NCI-H1436 (cell line): Measurements from ENCODE around the gene ACBD6.
"Not testable (repeated sequence)": the region's sequence is repeated elsewhere in the genome, so short reads cannot be mapped to it uniquely, and the experiment has no call there.

Experiments used
- DNase-seq: peaks from one replicate; lab custom pipeline; 2025; lab: John Stamatoyannopoulos, UW

Gene ACBD6

GRCh38 chr1:180488661-180489060 lies 13.7 kb downstream of the ACBD6 start:
- no peak for DNase-seq

DNA sequence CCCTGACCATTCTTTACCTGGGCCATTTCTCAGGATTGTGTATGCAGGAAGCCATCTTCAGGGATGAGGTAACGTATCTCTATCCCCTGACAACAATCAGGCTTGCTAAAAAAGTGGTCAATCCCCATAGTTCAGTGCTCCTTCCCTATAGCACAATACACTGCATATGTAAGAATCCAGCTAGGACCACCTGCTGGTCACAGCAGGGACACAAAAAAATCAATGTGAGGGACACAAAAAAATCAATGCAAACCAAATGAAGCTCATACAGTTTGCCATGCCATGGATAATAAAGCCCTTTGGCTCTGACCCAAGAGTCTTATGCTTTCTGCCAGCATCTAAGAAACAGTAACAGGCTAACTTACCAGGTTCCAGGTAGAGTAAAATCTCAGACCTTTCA lies 16.3 kb downstream of the ACBD6 start:
- no peak for DNase-seq

DNA sequence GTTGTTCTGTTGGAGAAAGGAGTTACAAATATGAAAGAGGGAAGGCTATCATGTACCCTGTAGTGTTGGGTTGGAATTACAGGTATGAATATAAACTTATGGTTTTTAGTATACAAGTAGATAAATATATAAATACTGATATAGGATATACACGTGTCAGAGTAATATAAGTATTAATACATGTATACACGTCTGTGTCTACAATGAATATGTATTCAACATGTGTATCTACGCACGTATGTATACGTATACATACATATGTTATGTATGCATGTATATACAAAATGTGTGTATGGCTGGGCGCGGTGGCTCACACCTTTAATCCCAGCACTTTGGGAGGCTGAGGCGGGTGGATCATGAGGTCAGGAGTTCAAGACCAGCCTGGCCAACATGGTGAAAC lies 17.9 kb downstream of the ACBD6 start:
- DNase-seq, result no peak

DNA sequence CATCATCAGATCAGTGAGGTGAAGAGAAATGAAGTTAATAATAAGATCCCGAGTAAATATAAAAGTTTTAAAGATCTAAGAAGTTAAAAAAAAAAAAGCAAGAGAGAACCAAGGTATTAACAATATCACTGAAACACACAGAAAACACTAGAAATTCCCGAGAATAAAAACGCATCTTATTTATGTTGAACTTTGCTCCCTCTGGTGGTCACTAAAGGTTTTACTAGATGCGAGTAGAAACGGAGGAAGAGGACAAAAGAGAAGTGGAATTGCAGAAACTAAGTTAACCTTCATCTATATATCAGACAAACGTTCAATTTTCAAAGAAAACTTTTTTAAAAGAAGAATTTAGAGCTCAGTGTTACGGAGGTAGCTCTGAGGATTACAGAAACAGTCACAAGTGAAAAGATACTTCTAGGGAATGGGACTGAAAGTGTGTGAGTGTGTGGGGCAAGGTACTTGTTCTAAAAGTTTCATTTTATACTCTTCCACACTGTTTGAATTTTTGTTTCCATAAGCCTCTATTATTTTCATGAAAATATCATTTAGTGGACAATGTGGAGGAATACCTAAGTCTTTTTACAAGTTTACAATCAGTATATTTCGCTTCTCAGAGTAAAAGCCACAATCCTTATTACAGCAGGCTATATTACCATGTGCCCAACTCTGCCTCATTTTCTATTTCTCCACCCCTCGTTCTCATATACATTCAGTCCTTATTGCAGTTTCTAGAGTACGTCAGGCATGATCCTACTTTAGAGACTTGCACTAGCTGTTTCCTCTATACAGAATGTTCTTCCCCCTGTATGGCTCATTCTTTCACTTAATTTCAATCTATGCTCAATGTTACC lies 19.7 kb downstream of the ACBD6 start:
- DNase-seq, result peak; percentile 40

DNA sequence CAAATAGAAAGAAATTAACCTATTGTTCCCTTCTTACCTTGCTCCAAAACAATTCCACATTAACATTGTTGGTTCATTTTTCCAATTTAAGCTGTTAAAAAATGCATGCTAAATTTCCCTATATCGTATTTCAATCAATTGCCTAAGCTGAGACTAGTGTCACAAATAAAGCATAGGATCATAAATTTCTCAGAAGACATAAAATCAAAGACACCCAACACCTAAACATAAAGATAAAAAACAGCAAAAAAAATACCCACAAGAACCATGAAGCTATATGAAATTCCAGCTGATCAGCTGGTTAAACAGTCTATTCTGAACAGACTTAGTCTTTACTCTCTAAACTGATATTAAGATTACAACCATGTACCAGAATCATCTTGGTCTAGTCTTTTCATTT lies 32.3 kb downstream of the ACBD6 start:
- DNase-seq, result no peak

GRCh38 chr1:180468311-180468710 lies 34.1 kb downstream of the ACBD6 start:
- no peak for DNase-seq

DNA sequence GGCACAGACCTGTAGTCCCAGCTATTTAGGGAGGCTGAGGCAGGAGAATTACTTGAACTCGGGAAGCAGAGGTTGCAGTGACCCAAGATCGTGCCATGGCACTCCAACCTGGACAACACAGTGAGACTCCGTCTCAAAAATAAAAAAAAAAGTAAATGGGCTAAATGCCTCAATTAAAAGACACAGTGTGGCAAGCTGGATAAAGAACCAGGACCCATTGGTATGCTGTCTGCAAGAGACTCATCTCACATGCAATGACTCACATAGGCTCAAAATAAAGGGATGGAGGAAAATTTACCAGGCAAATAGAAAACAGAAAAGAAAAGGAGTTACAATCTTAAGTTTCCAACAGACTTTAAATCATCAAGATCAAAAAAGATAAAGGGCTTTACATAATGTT lies 40.3 kb downstream of the ACBD6 start:
- no peak for DNase-seq

- not testable (repeated sequence) for DNase-seq
Observed at GRCh38 chr1:180461682-180462081, 40.7 kb downstream of the ACBD6 start.

- DNase-seq, result no peak
Observed at GRCh38 chr1:180458807-180459206, 43.6 kb downstream of the ACBD6 start.

GRCh38 chr1:180456191-180456590 lies 46.2 kb downstream of the ACBD6 start:
- no peak for DNase-seq

GRCh38 chr1:180451504-180451903 lies 50.9 kb downstream of the ACBD6 start:
- no peak for DNase-seq

DNA sequence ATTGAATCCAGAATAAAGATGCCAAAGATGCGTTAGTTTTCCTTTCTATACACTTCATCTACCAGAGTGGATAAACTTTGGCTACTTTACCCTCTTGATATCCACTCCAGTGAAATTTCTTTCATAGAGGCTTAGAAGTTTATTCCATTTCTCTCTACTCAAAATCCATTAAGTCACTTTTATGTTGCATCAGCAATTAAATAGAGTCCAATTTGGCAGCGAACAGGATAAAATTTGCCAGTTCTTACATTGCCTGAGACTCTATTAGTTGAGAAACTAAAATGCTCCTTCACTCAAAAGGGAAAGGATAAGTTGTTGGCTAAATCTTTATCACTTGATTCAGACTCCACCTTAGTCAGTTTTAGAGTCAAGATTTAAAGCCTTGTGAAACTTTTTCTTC lies 57.9 kb downstream of the ACBD6 start:
- DNase-seq, result no peak

DNA sequence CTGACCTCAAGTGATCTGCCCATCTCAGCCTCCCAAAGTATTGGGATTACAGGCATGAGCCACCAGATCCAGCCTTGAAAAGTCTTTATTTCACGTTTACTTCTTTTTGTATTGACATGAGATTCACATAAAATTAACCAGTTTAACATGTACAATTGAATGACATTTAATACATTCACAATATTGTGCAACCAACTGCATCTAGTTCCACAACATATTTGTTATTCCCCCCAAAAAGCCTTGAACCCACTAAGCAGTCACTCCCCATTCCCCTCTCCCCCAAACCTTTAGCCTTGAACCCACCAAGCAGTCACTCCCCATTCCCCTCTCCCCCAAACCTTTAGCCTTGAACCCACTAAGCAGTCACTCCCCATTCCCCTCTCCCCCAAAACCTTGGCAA lies 62.0 kb downstream of the ACBD6 start:
- no peak for DNase-seq

GRCh38 chr1:180435566-180435965 lies 66.8 kb downstream of the ACBD6 start:
- no peak for DNase-seq

DNA sequence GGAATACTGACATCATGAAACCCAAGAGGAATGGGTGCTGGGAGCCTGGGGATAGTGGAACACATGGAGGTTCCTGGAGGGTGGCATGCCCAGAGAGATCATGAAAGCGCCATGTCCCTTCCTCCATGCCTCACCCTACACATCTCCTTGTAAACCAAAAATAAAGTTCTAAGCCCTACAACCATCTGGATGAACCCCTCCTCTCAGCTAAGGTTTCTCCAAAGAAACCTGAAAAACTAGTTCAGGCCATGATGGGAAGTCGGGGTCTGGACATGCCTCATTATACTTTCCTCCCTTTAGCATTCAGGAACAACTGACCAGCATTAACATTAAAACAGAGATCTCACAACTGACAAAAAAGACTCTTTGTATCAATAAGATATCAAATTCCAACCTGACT lies 68.5 kb downstream of the ACBD6 start:
- no peak for DNase-seq

DNA sequence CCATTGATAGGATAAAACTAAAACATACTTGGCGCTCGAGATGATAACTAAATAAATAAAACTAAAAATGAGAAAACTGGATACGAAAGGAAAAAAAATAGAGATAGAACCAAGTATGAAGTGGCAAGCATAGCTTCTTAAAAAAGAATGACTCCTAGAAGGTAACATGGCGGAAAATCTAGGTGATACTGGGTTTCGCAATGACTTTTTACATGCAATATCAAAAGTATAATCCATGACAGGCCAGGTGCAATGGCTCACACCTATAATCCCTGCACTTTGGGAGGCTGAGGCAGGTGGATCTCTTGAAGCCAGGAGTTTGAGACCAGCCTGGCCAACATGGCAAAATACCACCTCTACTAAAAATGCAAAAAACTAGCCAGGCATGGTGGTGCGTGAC lies 70.7 kb downstream of the ACBD6 start:
- no peak for DNase-seq

- no peak for DNase-seq
Observed at GRCh38 chr1:180428782-180429695, 73.3 kb downstream of the ACBD6 start.

DNA sequence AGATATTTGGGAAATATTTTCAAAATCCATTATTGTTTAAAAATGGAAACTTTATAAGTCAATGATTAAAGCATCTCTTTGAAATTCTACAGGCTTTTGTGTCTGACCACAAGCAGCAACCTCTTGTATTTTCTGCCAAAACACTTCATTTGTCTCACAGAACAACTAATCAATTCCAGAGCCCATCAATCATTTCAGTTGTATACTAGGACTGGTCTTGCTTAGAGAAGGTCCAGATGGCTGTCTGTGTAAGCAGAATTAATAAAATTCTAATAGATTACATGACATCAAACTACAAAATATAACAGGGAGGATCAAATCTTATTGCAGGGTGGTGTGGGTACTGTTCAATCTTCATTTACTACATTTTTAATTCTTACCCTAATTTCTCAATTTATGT lies 76.4 kb downstream of the ACBD6 start:
- DNase-seq, result no peak

DNA sequence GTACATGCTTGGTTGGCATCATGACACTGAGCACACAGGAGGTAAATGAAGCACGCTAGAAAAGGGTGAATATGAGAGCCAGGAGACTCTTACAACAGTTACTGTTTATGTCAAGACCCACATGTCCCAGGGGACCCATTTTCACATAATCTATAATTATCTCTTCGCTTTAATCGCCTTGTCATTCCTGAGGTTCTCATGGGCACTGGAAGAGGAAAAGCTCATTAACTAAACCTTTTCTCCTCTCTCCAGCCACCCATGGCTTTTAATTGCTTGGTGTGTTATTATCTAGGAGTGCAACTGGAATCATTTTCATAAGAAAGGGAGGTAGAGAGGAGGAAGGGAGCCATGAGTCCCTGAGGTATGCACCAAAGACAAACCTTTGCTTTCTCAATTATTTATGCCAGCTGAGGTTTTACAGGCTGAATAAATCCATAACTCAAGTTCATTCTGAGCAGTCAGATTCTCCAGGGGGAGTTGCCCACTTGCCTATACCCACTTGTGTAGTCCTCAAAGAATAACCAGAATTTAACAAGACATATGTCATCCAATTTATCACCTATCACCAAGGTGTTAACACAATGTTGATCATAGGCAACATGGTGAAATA lies 77.4 kb downstream of the ACBD6 start:
- peak; percentile 85 for DNase-seq

GRCh38 chr1:180421614-180422013 lies 80.8 kb downstream of the ACBD6 start:
- DNase-seq, result no peak

- not testable (repeated sequence) for DNase-seq
Observed at GRCh38 chr1:180421145-180421544, 81.2 kb downstream of the ACBD6 start.

- peak; percentile 47 for DNase-seq
Observed at GRCh38 chr1:180415985-180416633, 86.3 kb downstream of the ACBD6 start.
